B cell (primary cell): Measurements from ENCODE around the gene VAPB.

Experiments
- CTCF ChIP-seq: fragments of 200-600 bp; IDR thresholded peaks from one replicate; pipeline ENCODE4 v1.8.0; 2022; ENCODE audit warnings: antibody characterized with exemption, mild to moderate bottlenecking
- EZH2 ChIP-seq: IDR thresholded peaks from 2 replicates; pipeline ENCODE4 v1.6.1; 2012; ENCODE audit warnings: borderline replicate concordance, low read depth, mild to moderate bottlenecking, moderate library complexity, low read length; ENCODE audit not compliant: insufficient read depth, poor library complexity, severe bottlenecking

GRCh38 chr20:58444746-58445255 is 55.8 kb downstream of the VAPB start:
- no peak for TF ChIP-seq CTCF
- TF ChIP-seq EZH2: no peak
